Upper lobe of left lung (tissue), 6 donors: ENCODE data around the gene SOX5. TPM values are rescaled to one million over a fixed set of nuclear protein-coding genes. Genes with fewer than 3 reads are reported as not detected.

ENCODE experiments used
- ATAC-seq, 2 donors: fragments of 200-7000 bp; cut with Tn5 transposase; one replicate each; pipeline ENCODE4 v1.9.1; 2022; ENCODE audit warnings: mild to moderate bottlenecking in 2 of 2, moderate library complexity in 2 of 2; ENCODE audit not compliant: low FRiP score in 2 of 2
- DNase-seq, 2 donors: peaks; one replicate each; pipeline ENCODE4 v3.0.0-alpha.2; 2019 to 2020
- H3K27ac ChIP-seq, 4 donors: fragments of 200-600 bp; sonication (generic); one replicate each; pipeline ENCODE4 v1.5.1; 2016 to 2019
- H3K27me3 ChIP-seq, 4 donors: fragments of 200-600 bp; sonication (generic); one replicate each; pipeline ENCODE4 v1.5.1; 2017 to 2019
- H3K36me3 ChIP-seq, 4 donors: fragments of 200-600 bp; sonication (generic); one replicate each; pipeline ENCODE4 v1.5.1; 2016 to 2019
- H3K4me1 ChIP-seq, 4 donors: fragments of 200-600 bp; sonication (generic); one replicate each; pipeline ENCODE4 v1.5.1; 2018 to 2019
- H3K4me3 ChIP-seq, 4 donors: fragments of 200-600 bp; sonication (generic); one replicate each; pipeline ENCODE4 v1.5.1; 2017 to 2019; ENCODE audit warnings: mild to moderate bottlenecking in 2 of 4, moderate library complexity in 1 of 4
- H3K9me3 ChIP-seq, 4 donors: fragments of 200-600 bp; sonication (generic); one replicate each; pipeline ENCODE4 v1.5.1; 2018 to 2019
- EP300 ChIP-seq, 4 donors: sonication (generic); formaldehyde crosslinking; IDR thresholded peaks; one replicate each; pipeline ENCODE4 v1.5.1; 2017; ENCODE audit warnings: antibody characterized with exemption in 4 of 4, control low read depth in 2 of 4
- POLR2A ChIP-seq, 4 donors: fragments of 450-650 bp; IDR thresholded peaks; one replicate each; pipeline ENCODE4 v1.5.1; 2016 to 2017; ENCODE audit warnings: antibody characterized with exemption in 4 of 4, mild to moderate bottlenecking in 2 of 4
- POLR2AphosphoS5 ChIP-seq, 2 donors: sonication (generic); formaldehyde crosslinking; IDR thresholded peaks; one replicate each; pipeline ENCODE4 v1.5.1; 2017; ENCODE audit warnings: antibody characterized with exemption in 2 of 2
- WGBS, 2 donors: methylation state at CpG; one replicate each; pipeline ENCODE4 v1.1.5; 2017 to 2018; 5-methylcytosine and 5-hydroxymethylcytosine counted together
- total RNA-seq, 6 donors: library from RNA; depleted of rRNA in 4 of 6; stranded (reverse); fragments of >200 nt in 4 of 6; gene quantifications; one replicate each; pipeline versions ENCODE4 v1.1.0 to v1.2.1, GENCODE V29; 2016 to 2021
- TF ChIP-seq, protein P1 (sequence below), 6 experiments: fragments of 450-650 bp in 4 of 6; fragments of 200-600 bp in 2 of 6; sonication (generic) in 2 of 6; IDR thresholded peaks; one replicate each; pipeline ENCODE4 v1.5.1; 2016 to 2019; ENCODE audit warnings: antibody characterized with exemption in 6 of 6
- donor health status: DM: no; HTN: no; CAD: no; lungs with moderate emphysema.
- donor health status: DM: no; HTN: yes; CAD: no; lungs with severe emphysema.

The SOX5 gene
- total RNA-seq, 6 donors from 2014 or later, result 9.6 to 31.4 (median 14.5) TPM

DNA sequence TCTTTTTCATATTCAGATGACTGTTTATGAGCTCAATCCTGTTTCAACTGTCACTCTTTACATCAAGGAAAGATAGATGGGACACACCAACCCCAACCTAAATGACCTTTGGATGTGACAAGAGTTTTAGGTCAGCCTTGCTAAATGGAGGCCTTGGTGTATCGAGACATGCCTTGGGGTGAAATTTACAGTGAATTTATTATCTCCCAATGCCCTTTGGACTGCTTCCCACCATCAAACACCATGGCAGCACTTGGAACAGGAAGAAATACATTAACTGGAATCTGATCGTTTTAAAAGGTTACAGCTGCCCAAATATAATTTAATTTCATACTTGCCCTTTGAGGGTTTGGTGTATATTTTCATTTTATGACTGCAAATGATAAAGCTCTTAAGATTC lies 327.6 kb downstream of the SOX5 start:
- ATAC-seq, result no peak
- WGBS, 2 donors, result 52 to 58% methylated on average over 2 of the region's 2 CpGs
- peaks cover 0 to 4% (median 0%) of the 10 kb centered on the region in 4 donors for H3K4me1 ChIP-seq
- H3K36me3 ChIP-seq, result no peaks in the 10 kb centered on the region
- H3K27me3 ChIP-seq, result no peaks in the 10 kb centered on the region
- H3K9me3 ChIP-seq, result no peaks in the 10 kb centered on the region
- no peak overlapping the region for H3K27ac ChIP-seq
- H3K4me3 ChIP-seq, result no peak overlapping the region
- TF ChIP-seq POLR2A (IDR thresholded peaks at IDR 0.05), result no peak
- no peak for DNase-seq

GRCh38 chr12:23618718-23619117 lies 330.8 kb downstream of the SOX5 start:
- Histone ChIP-seq H3K9me3 (no peaks in the 10 kb centered on the region), H3K27ac (no peak overlapping the region), H3K4me3 (no peak overlapping the region), H3K27me3 (no peaks in the 10 kb centered on the region), H3K36me3 (no peaks in the 10 kb centered on the region), H3K4me1 (peaks cover 0 to 4% (median 0%) of the 10 kb centered on the region in 4 donors)
- WGBS, 2 donors, result 47 to 83% methylated on average over 1 of the region's 1 CpG
- TF ChIP-seq POLR2AphosphoS5 (IDR thresholded peaks at IDR 0.05), result no peak
- no peak for TF ChIP-seq POLR2A (IDR thresholded peaks at IDR 0.05)
- TF ChIP-seq EP300 (IDR thresholded peaks at IDR 0.05), result no peak
- TF ChIP-seq, protein P1, sequence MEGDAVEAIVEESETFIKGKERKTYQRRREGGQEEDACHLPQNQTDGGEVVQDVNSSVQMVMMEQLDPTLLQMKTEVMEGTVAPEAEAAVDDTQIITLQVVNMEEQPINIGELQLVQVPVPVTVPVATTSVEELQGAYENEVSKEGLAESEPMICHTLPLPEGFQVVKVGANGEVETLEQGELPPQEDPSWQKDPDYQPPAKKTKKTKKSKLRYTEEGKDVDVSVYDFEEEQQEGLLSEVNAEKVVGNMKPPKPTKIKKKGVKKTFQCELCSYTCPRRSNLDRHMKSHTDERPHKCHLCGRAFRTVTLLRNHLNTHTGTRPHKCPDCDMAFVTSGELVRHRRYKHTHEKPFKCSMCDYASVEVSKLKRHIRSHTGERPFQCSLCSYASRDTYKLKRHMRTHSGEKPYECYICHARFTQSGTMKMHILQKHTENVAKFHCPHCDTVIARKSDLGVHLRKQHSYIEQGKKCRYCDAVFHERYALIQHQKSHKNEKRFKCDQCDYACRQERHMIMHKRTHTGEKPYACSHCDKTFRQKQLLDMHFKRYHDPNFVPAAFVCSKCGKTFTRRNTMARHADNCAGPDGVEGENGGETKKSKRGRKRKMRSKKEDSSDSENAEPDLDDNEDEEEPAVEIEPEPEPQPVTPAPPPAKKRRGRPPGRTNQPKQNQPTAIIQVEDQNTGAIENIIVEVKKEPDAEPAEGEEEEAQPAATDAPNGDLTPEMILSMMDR (IDR thresholded peaks at IDR 0.05), result no peak
- DNase-seq, result no peak
- ATAC-seq, result no peak

DNA sequence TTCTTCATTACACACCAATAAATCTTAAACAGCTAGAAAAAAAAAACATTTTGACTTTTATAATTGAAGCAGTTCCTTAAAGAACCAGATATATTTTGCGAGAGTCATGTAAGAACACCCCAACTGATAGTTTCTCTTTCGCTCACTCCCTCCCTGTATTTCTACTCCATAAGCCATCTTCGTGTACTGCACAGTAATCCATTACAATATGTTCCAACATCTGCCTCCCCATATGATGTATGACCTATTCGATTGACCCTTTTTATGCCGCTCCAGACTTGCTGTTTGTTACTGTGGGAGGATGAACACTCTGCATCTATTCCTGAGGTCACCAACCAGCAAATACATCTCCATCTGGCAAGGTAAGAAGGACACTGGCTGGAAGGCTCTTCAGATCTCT lies 331.7 kb downstream of the SOX5 start:
- Histone ChIP-seq H3K27me3 (no peaks in the 10 kb centered on the region), H3K27ac (no peak overlapping the region), H3K9me3 (no peaks in the 10 kb centered on the region), H3K4me1 (peaks cover 0 to 4% (median 0%) of the 10 kb centered on the region in 4 donors), H3K36me3 (no peaks in the 10 kb centered on the region), H3K4me3 (no peak overlapping the region)
- TF ChIP-seq, protein P1 (IDR thresholded peaks at IDR 0.05), result no peak
- TF ChIP-seq POLR2A (IDR thresholded peaks at IDR 0.05) (no peak), POLR2AphosphoS5 (IDR thresholded peaks at IDR 0.05) (no peak), EP300 (IDR thresholded peaks at IDR 0.05) (no peak)
- DNase-seq (no peak), ATAC-seq (no peak)
- WGBS, 2 donors, result 81 to 85% methylated on average over 5 of the region's 5 CpGs

DNA sequence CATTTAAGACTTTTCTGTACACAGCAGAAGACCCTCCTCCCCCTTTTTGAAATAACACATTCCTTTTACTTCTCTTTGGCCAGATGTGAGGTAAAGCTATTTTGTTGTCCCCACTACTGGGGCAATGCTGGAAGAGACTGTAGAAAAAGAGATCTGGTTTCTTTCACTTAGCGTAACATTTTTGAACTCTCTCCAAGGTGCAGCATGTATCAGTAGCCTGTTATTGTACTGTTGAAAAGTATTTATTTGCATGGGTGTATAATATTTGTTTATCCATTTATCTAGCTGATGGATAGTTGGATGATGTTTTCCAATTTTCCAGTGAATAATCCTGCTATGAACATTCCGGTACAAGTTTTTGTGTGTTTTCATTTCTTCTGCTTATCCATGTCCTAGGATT lies 335.2 kb downstream of the SOX5 start:
- no peaks in the 10 kb centered on the region for H3K9me3 ChIP-seq
- no peak for TF ChIP-seq EP300 (IDR thresholded peaks at IDR 0.05)
- no peak for TF ChIP-seq POLR2A (IDR thresholded peaks at IDR 0.05)
- no peak for TF ChIP-seq POLR2AphosphoS5 (IDR thresholded peaks at IDR 0.05)

DNA sequence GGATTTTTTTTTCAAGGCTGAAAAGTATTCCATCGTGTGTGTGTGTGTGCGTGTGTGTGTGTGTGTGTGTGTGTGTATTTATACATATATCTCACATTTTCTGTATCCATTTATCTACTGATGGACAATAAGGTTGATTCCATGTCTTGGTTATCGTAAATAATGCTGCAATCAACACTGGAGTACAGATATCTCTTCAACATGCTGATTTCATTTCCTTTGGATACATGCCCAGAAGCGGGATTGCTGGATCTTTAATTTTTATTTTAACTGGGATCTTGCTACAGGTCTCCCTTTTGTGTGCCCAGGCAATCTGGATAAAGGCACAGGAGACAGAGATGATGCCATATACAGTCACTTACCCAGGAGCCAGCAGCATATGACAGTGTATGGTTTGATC lies 338.1 kb downstream of the SOX5 start:
- TF ChIP-seq, protein P1 (IDR thresholded peaks at IDR 0.05), result no peak
- TF ChIP-seq POLR2A (IDR thresholded peaks at IDR 0.05) (no peak), EP300 (IDR thresholded peaks at IDR 0.05) (no peak), POLR2AphosphoS5 (IDR thresholded peaks at IDR 0.05) (no peak)
- 54 to 64% methylated on average over 4 of the region's 4 CpGs for WGBS, 2 donors
- no peak for DNase-seq
- Histone ChIP-seq H3K27me3 (no peaks in the 10 kb centered on the region), H3K36me3 (no peaks in the 10 kb centered on the region), H3K9me3 (no peaks in the 10 kb centered on the region), H3K4me3 (no peak overlapping the region), H3K27ac (no peak overlapping the region), H3K4me1 (no peaks in the 10 kb centered on the region)
- ATAC-seq, result no peak

More for the DNA sequence above, 335.2 kb downstream of the SOX5 start:
- no peak overlapping the region for H3K27ac ChIP-seq
- DNase-seq (no peak), ATAC-seq (no peak)
- no peak overlapping the region for H3K4me3 ChIP-seq
- H3K4me1 ChIP-seq, result peaks cover 0 to 4% (median 0%) of the 10 kb centered on the region in 4 donors
- H3K27me3 ChIP-seq, result no peaks in the 10 kb centered on the region
- WGBS, 2 donors, result 87 to 89% methylated on average over 2 of the region's 2 CpGs
- H3K36me3 ChIP-seq, result no peaks in the 10 kb centered on the region

DNA sequence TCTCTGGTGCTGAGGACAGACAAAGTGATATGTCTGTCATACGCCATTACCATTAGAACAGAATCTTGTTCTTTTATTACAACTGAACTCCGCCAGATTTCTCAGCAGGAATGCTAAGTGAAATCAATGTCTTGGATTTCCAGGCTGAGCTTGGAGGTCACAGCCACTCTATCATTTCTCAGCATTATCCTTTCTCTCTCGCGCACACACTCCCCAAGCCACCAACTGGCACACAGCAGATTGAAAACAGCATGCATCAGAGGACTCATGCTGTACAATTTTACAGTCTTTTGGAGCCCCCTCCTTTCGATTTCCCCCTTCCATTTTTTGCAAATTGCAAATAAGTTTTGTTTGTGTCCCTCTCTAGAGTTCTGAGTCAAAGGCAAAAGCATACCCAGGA lies 348.6 kb downstream of the SOX5 start:
- no peaks in the 10 kb centered on the region for H3K27me3 ChIP-seq
- H3K27ac ChIP-seq, result no peak overlapping the region
- WGBS, 2 donors, result 77 to 88% methylated on average over 5 of the region's 5 CpGs
- no peaks in the 10 kb centered on the region for H3K36me3 ChIP-seq
- no peak for DNase-seq
- TF ChIP-seq, protein P1 (IDR thresholded peaks at IDR 0.05), result no peak
- TF ChIP-seq POLR2A (IDR thresholded peaks at IDR 0.05), result no peak
- TF ChIP-seq EP300 (IDR thresholded peaks at IDR 0.05), result no peak
- no peak for TF ChIP-seq POLR2AphosphoS5 (IDR thresholded peaks at IDR 0.05)
- no peak overlapping the region for H3K4me3 ChIP-seq
- H3K9me3 ChIP-seq, result peaks cover 0 to 15% (median 5%) of the 10 kb centered on the region in 4 donors
- H3K4me1 ChIP-seq, result no peaks in the 10 kb centered on the region
- ATAC-seq, result no peak
